NCI-H748 (cell line): Measurements from ENCODE around the gene NBR1.
"Not testable (repeated sequence)": the region's sequence is repeated elsewhere in the genome, so short reads cannot be mapped to it uniquely, and the experiment has no call there.

Experiments
- DNase-seq: peaks from one replicate; lab custom pipeline; 2025; ENCODE audit not compliant: unreplicated experiment; lab: John Stamatoyannopoulos, UW

NBR1 gene

GRCh38 chr17:43170766-43171585 lies at the start of gene NBR1:
Gene NBR1, plus strand, starts transcription at chr17:43171214. Its CDS starts 4,586 bp downstream, at chr17:43175800.
- peak; percentile 99 for DNase-seq

- peak; percentile 100 for DNase-seq
These were observed 45.7 kb upstream of the NBR1 start, which contains the start of gene BRCA1 for GRCh38 chr17:43125133-43125966. Gene BRCA1, minus strand, starts transcription at chr17:43125364. Its CDS starts 1,268 bp downstream, at chr17:43124096.

- peak; percentile 42 for DNase-seq
These were observed 44.8 kb upstream of the NBR1 start for GRCh38 chr17:43125967-43126910.

GRCh38 chr17:43126911-43127290 lies 44.1 kb upstream of the NBR1 start:
- DNase-seq, result no peak

GRCh38 chr17:43127333-43127876 lies 43.6 kb upstream of the NBR1 start:
- DNase-seq, result not testable (repeated sequence)

GRCh38 chr17:43129671-43130010 lies 41.4 kb upstream of the NBR1 start:
- no peak for DNase-seq

- no peak for DNase-seq
These were observed 38.9 kb upstream of the NBR1 start for GRCh38 chr17:43132117-43132516.

GRCh38 chr17:43133439-43133838 lies 37.6 kb upstream of the NBR1 start:
- not testable (repeated sequence) for DNase-seq

- DNase-seq, result no peak
These were observed 36.1 kb upstream of the NBR1 start for GRCh38 chr17:43134774-43135453.

GRCh38 chr17:43135454-43135819 lies 35.6 kb upstream of the NBR1 start:
- no peak for DNase-seq

GRCh38 chr17:43136574-43136973 lies 34.4 kb upstream of the NBR1 start:
- not testable (repeated sequence) for DNase-seq

GRCh38 chr17:43138531-43138930 lies 32.5 kb upstream of the NBR1 start:
- DNase-seq, result not testable (repeated sequence)

GRCh38 chr17:43140396-43141332 lies 30.4 kb upstream of the NBR1 start:
- no peak for DNase-seq

- peak; percentile 9 for DNase-seq
These were observed 28.9 kb upstream of the NBR1 start for GRCh38 chr17:43142153-43142552.

- DNase-seq, result no peak
These were observed 27.8 kb upstream of the NBR1 start for GRCh38 chr17:43143201-43143600.

- no peak for DNase-seq
These were observed 24.4 kb upstream of the NBR1 start for GRCh38 chr17:43146649-43147048.

- no peak for DNase-seq
These were observed 19.0 kb upstream of the NBR1 start for GRCh38 chr17:43151880-43152456.

- not testable (repeated sequence) for DNase-seq
These were observed 17.7 kb upstream of the NBR1 start for GRCh38 chr17:43153197-43153835.
